K562 (cell line): ENCODE results near the gene ZSCAN22. TPM values are rescaled to one million over a fixed set of nuclear protein-coding genes. Genes with fewer than 3 reads are reported as not detected.
A peak's percentile ranks its signal among the peaks of the same experiment; 100 is the strongest.

ENCODE experiments used
- DACH1 ChIP-seq: fragments of 450-650 bp; IDR thresholded peaks from 2 replicates; pipeline ENCODE4 v1.6.1; 2018; ENCODE audit not compliant: partially characterized antibody
- DPF2 ChIP-seq: fragments of 450-650 bp; IDR thresholded peaks from 2 replicates; pipeline ENCODE4 v1.6.1; 2016
- E2F3 ChIP-seq: fragments of 250-450 bp; sonication (Bioruptor Pico); IDR thresholded peaks from 2 replicates; pipeline ENCODE4 v1.4.0; 2020; ENCODE audit warnings: mild to moderate bottlenecking
- ESRRA ChIP-seq: fragments of 450-650 bp; IDR thresholded peaks from 2 replicates; pipeline ENCODE4 v1.6.1; 2014; ENCODE audit warnings: low read depth, mild to moderate bottlenecking, moderate library complexity, borderline replicate concordance
- ETV5 ChIP-seq: sonication (generic); formaldehyde crosslinking; IDR thresholded peaks from 2 replicates; pipeline ENCODE4 v1.4.0; 2020; ENCODE audit warnings: low read depth, mild to moderate bottlenecking, missing genetic modification reagents
- FIP1L1 ChIP-seq: fragments of 200-400 bp; formaldehyde crosslinking; IDR thresholded peaks from 2 replicates; pipeline ENCODE4 v1.6.1; 2018; ENCODE audit warnings: mild to moderate bottlenecking, low read depth, low read length; ENCODE audit not compliant: poor library complexity, severe bottlenecking
- FOSL1 ChIP-seq: fragments of 200-800 bp; sonication (Bioruptor generic); conservative IDR thresholded peaks from 2 replicates; pipeline ENCODE4 v1.6.1; 2016; ENCODE audit warnings: missing genetic modification characterization, missing compliant biosample characterization
- FUS ChIP-seq: fragments of 200-400 bp; formaldehyde crosslinking; optimal IDR thresholded peaks from 2 replicates; pipeline ENCODE3; 2017; ENCODE audit warnings: low read depth, low read length
- HNRNPLL ChIP-seq: fragments of 200-400 bp; formaldehyde crosslinking; IDR thresholded peaks from 2 replicates; pipeline ENCODE4 v1.6.1; 2017; ENCODE audit warnings: low read length, low read depth, mild to moderate bottlenecking; ENCODE audit not compliant: poor library complexity, severe bottlenecking
- KLF1 ChIP-seq: fragments of 450-650 bp; IDR thresholded peaks from 2 replicates; pipeline ENCODE4 v1.6.1; 2016; ENCODE audit warnings: missing genetic modification characterization, missing compliant biosample characterization
- MAFF ChIP-seq: IDR thresholded peaks from 2 replicates; pipeline ENCODE4 v1.6.1; 2012; ENCODE audit warnings: low read length, improper control_type of control experiment
- MCM5 ChIP-seq: fragments of 450-650 bp; IDR thresholded peaks from 2 replicates; pipeline ENCODE4 v1.6.1; 2016; ENCODE audit warnings: low read depth
- MTA1 ChIP-seq: fragments of 450-650 bp; IDR thresholded peaks from 2 replicates; pipeline ENCODE4 v1.6.1; 2017; ENCODE audit warnings: borderline replicate concordance
- NFATC3 ChIP-seq: fragments of 450-650 bp; IDR thresholded peaks from 2 replicates; pipeline ENCODE4 v1.6.1; 2017; ENCODE audit warnings: mild to moderate bottlenecking
- NFYB ChIP-seq: IDR thresholded peaks from 2 replicates; pipeline ENCODE4 v1.6.1; 2011; ENCODE audit warnings: mild to moderate bottlenecking, moderate library complexity; ENCODE audit not compliant: insufficient read length; ENCODE audit errors: extremely low read depth
- POLR2AphosphoS2 ChIP-seq: IDR thresholded peaks from 2 replicates; pipeline ENCODE4 v1.6.1; 2012; ENCODE audit warnings: low read length, improper control_type of control experiment
- RBM15 ChIP-seq: fragments of 200-400 bp; formaldehyde crosslinking; IDR thresholded peaks from 2 replicates; pipeline ENCODE4 v1.6.1; 2018; ENCODE audit warnings: mild to moderate bottlenecking, low read length, moderate library complexity; ENCODE audit not compliant: insufficient read depth
- SMAD4 ChIP-seq: fragments of 250-450 bp; sonication (Bioruptor Pico); conservative IDR thresholded peaks from 2 replicates; pipeline ENCODE4 v1.8.0; 2021; ENCODE audit warnings: inconsistent platforms, mild to moderate bottlenecking, moderate library complexity
- SP2 ChIP-seq: IDR thresholded peaks from 2 replicates; pipeline ENCODE4 v1.6.1; 2011; ENCODE audit warnings: mild to moderate bottlenecking, low read depth, low read length, moderate library complexity; ENCODE audit not compliant: poor library complexity, severe bottlenecking; ENCODE audit errors: extremely low read depth
- SRSF9 ChIP-seq: fragments of 200-400 bp; formaldehyde crosslinking; IDR thresholded peaks from 2 replicates; pipeline ENCODE4 v1.6.1; 2017; ENCODE audit warnings: low read depth, low read length, borderline replicate concordance
- SUPT5H ChIP-seq: fragments of 450-650 bp; IDR thresholded peaks from 2 replicates; pipeline ENCODE4 v1.6.1; 2016
- TARDBP ChIP-seq: fragments of 450-650 bp; IDR thresholded peaks from 2 replicates; pipeline ENCODE4 v1.6.1; 2016
- TCF3 ChIP-seq: sonication (generic); formaldehyde crosslinking; IDR thresholded peaks from 2 replicates; pipeline ENCODE4 v1.4.0; 2020; ENCODE audit warnings: mild to moderate bottlenecking, missing genetic modification reagents
- TCFL5 ChIP-seq: fragments of 250-450 bp; sonication (Bioruptor Pico); conservative IDR thresholded peaks from 2 replicates; pipeline ENCODE4 v1.6.1; 2021; ENCODE audit warnings: mild to moderate bottlenecking, moderate library complexity, matching md5 sums
- ZFP30 ChIP-seq: fragments of 250-450 bp; sonication (Bioruptor Pico); IDR thresholded peaks from 2 replicates; pipeline ENCODE4 v1.8.0; 2022; ENCODE audit warnings: moderate library complexity, mild to moderate bottlenecking, inconsistent platforms, borderline replicate concordance
- ZKSCAN3 ChIP-seq: fragments of 250-450 bp; sonication (Bioruptor Pico); IDR thresholded peaks from 2 replicates; pipeline ENCODE4 v1.4.0; 2020
- ZNF165 ChIP-seq: fragments of 250-450 bp; sonication (Bioruptor Pico); IDR thresholded peaks from 2 replicates; pipeline ENCODE4 v1.4.0; 2020; ENCODE audit warnings: borderline replicate concordance
- ZNF445 ChIP-seq: fragments of 250-450 bp; sonication (Bioruptor Pico); IDR thresholded peaks from 2 replicates; pipeline ENCODE4 v1.4.0; 2020; ENCODE audit warnings: low read depth, mild to moderate bottlenecking, moderate library complexity
- ZNF584 ChIP-seq: fragments of 200-800 bp; sonication (Bioruptor generic); IDR thresholded peaks from 2 replicates; pipeline ENCODE4 v1.6.1; 2016; ENCODE audit warnings: low read depth, mild to moderate bottlenecking, missing genetic modification characterization, missing compliant biosample characterization
- ZNF75A ChIP-seq: fragments of 450-650 bp; formaldehyde crosslinking; IDR thresholded peaks from 2 replicates; pipeline ENCODE4 v1.4.0; 2020; ENCODE audit warnings: mild to moderate bottlenecking
- polyA plus RNA-seq, 8 experiments: library from polyadenylated mRNA; depleted of rRNA in 4 of 8; stranded (reverse) in 5 of 8; unstranded in 3 of 8; fragments of >200 nt; fragmentation: Nextera tagmentation in 2 of 8; fragmentation: Illumina TruSeq in 1 of 8; extraction: Ambion mirVana in 2 of 8; extraction: Trizol in 1 of 8; gene quantifications; 2 replicates each; pipeline versions ENCODE4 v1.2.1 to v1.2.3, GENCODE V29; 2011 to 2014; ENCODE audit warnings: inconsistent platforms in 1 of 8, missing spikeins in 1 of 8
- total RNA-seq, 7 experiments: library from RNA; depleted of rRNA in 6 of 7; stranded (reverse); fragments of >200 nt in 6 of 7; fragmentation: Illumina TruSeq in 2 of 7; extraction: Trizol in 2 of 7; gene quantifications; 2 replicates each; pipeline versions ENCODE4 v1.2.1 to v1.2.3, GENCODE V29; 2011 to 2021; ENCODE audit warnings: low replicate concordance in 1 of 7
- TF ChIP-seq, protein P1 (sequence below): sonication (generic); formaldehyde crosslinking; IDR thresholded peaks from 2 replicates; pipeline ENCODE4 v1.5.0; 2020; ENCODE audit warnings: missing genetic modification reagents

ZSCAN22 gene
- total and polyA plus RNA-seq, 9 of the 15 experiments (the other 6 are each of a cell fraction or from before 2014, with no cell fraction given), result 0.98 to 5.3 (median 3.0) TPM

DNA sequence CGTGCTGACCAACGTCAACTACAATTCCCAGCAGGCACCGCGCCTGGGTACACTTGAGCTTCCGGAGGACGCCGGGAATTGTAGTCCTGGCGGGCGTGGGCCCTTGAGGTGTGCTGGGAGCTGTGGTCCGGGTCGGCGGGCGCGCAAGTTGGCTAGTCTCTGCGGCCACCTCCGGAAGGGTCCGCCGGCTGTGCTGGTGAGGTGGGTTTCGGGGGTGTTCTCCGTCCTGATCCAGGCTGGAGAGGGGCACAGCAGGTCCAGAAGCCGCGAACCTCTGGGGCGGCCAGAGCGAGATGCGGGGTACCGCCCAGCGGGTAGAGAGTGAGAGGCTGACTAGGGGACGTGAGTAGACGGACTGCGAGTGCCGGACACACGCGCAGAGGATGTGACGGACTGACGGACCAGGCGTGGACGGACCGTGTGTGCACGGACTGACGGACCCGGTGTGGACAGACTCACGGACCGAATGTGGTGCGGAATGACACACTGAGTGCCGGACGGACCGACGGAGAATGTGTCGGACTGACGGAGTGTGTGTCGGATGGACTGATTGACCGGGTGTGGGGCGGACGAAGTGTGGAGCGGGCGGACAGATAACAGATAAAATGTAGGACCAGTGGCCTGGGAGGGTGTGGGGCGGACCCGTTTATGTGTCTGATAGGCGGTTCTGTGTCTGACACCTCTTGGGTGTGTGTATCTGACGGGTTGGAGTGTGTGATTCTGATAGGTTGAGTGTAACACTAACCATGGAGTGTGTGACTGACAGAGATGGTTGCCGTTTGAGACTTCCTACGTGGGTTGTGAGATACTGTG is at the start of gene ZSCAN22 (continued):
- TF ChIP-seq TCFL5 (CRISPR knock-in tag), result no peak
- peak; percentile 94 for TF ChIP-seq ETV5 (CRISPR knock-in tag)
- no peak for TF ChIP-seq SP2
- TF ChIP-seq RBM15, result no peak
- TF ChIP-seq FUS, result no peak
- TF ChIP-seq HNRNPLL, result peak; percentile 74
- peak; percentile 91; the same call in 1 of the 2 replicates for TF ChIP-seq KLF1
- peak; percentile 31; the same call in 1 of the 2 replicates for TF ChIP-seq TCF3 (CRISPR knock-in tag)
- peak; percentile 95 for TF ChIP-seq SUPT5H
- no peak for TF ChIP-seq MCM5
- TF ChIP-seq NFYB, result no peak
- TF ChIP-seq NFATC3, result no peak; the same call in 1 of the 2 replicates
- TF ChIP-seq DACH1, result no peak
- TF ChIP-seq ZNF584 (CRISPR knock-in tag), result peak; percentile 93
- peak; percentile 67; the same call in 1 of the 2 replicates for TF ChIP-seq TARDBP
- TF ChIP-seq ZNF445, result no peak
- peak; percentile 80 for TF ChIP-seq SMAD4
- no peak for TF ChIP-seq E2F3
- peak; percentile 76 for TF ChIP-seq FOSL1 (tag)
- TF ChIP-seq ZNF75A (CRISPR knock-in tag), result no peak
- peak; percentile 90 for TF ChIP-seq MTA1
- no peak for TF ChIP-seq SRSF9
- TF ChIP-seq ZFP30 (CRISPR knock-in tag), result no peak
- 0 out of 2 replicates have a peak, but pooled peaks have one; percentile 81 for TF ChIP-seq ZNF165 (CRISPR knock-in tag)
- TF ChIP-seq POLR2AphosphoS2, result no peak
- TF ChIP-seq FIP1L1, result peak; percentile 92
- TF ChIP-seq ESRRA, result peak; percentile 65
- TF ChIP-seq, protein P1, sequence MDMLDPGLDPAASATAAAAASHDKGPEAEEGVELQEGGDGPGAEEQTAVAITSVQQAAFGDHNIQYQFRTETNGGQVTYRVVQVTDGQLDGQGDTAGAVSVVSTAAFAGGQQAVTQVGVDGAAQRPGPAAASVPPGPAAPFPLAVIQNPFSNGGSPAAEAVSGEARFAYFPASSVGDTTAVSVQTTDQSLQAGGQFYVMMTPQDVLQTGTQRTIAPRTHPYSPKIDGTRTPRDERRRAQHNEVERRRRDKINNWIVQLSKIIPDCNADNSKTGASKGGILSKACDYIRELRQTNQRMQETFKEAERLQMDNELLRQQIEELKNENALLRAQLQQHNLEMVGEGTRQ (CRISPR knock-in tag), result no peak
- TF ChIP-seq ZKSCAN3, result no peak
- TF ChIP-seq DPF2, result peak; percentile 75
- no peak for TF ChIP-seq MAFF
